GM19023 (cell line): ENCODE data around the gene SLC22A4.

Experiments used
- ATAC-seq: cut with Tn5 transposase; IDR thresholded peaks from one replicate; pipeline ENCODE4 v1.9.1; 2021; ENCODE audit warnings: mild to moderate bottlenecking, moderate library complexity; ENCODE audit not compliant: unreplicated experiment

SLC22A4 gene

DNA sequence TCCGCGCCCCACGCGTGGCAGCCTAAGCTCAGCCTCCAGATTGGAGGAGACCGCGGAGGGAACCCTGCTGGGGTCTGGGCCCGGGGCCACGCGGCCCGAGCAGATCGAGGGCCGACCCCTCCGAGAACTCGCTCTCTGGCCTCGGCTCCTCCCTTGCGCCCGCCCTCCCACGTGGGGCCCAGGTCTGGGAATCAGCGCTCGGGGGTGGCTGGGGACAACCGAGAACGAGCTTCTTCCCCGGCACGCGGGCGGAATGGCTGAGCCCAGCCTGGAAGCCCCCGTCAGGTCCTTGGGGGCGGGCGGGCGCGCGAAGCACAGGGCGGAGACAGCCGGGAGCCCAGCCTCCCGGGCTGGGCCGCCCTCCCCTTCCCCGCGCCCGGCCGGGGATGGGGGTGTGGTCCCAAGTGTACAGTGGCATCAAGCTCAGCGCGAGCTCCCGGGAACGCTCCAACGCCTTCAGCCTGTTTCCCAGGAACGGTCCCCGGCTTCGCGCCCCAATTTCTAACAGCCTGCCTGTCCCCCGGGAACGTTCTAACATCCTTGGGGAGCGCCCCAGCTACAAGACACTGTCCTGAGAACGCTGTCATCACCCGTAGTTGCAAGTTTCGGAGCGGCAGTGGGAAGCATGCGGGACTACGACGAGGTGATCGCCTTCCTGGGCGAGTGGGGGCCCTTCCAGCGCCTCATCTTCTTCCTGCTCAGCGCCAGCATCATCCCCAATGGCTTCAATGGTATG is at the start of gene SLC22A4:
TSS of gene SLC22A4 (plus strand) at position 403 of the 736 bp plus-strand sequence. CDS start at position 626, 223 bp downstream.
- peak; percentile 75 for ATAC-seq

DNA sequence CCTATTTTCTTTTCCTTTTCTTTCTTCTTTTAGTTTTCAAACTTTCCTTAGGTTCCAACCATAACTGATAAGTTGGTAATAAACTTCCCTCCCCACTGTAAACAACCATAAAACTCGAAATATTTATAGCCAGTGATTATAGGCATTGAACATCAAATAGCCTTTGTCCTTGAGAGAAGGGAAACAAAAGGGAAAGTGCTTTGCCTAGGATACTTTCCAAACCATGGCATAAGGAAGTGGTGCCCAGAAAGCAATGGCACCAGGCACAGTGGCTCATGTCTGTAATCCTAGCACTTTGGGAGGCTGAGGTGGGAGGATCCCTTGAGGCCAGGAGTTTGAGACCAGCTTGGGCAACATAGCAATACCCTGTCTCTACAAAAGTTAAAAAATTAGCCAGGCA is 48.6 kb upstream of the SLC22A4 start:
- ATAC-seq = no peak

DNA sequence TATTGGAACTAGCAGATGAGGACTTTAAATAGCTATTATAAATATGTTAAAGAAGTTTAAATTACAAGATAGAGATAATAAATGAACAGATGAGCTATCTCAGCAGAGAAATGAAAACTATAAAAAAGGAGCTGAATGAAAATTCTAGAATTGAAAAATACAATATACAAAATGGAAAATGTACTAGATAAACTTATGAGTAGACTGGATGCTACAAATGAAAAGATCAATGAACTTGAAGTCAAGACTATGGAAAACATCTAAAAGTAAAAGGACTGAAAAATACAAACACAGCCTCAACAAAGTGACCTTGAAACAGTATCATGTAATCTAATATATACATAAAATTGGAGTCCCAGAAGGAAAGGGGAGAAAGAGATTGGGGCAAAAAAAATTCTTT is 47.4 kb upstream of the SLC22A4 start:
- no peak for ATAC-seq

GRCh38 chr5:132250547-132250946 is 43.6 kb upstream of the SLC22A4 start:
- no peak for ATAC-seq

DNA sequence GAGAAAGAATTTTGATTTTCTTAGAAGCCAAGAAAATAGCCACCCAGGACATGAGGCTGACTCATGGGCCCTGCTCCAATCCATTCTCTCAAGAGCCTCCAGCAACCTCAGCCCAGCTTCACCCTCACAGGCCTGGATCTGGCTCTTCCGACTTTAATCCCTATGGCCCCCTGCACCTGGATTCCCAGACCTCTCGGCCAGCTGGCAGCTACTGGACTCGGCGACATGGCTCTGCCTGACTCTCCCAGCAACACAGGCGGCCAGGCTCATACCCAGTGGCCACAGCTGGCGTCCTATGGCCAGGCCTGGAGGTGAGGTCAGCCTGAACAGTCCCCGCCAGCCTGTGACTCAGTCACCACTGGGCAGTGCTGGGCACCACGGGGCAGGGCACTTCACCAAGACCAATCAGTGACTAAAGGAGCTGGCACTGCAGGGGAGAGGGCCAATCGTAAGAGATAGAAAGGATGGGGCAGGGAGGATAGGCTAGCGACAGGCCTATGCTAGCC is 42.9 kb upstream of the SLC22A4 start:
- no peak for ATAC-seq

DNA sequence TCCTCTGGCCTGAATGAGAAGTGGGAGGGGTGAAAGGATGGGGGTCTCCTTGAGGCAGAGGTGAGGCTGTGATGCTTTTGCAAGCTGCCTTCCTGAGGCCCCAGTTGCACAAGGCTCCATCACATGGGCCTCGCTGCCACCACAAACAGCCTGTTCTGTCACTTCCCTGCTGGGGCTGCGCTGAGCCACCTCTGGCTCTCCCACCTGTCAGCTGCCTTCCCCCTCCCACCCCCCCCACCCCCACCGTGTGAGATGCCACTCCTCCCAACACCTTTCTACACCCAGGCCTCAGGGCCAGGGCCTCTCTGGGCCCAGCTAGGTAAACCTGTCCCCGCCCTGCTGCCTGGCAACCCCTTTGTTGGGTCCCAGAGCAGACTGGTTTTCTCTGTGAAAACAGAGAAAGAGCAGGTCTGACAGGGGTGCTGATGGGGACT is 41.2 kb upstream of the SLC22A4 start:
- no peak for ATAC-seq

GRCh38 chr5:132253452-132254320 is 40.5 kb upstream of the SLC22A4 start:
- ATAC-seq = no peak

DNA sequence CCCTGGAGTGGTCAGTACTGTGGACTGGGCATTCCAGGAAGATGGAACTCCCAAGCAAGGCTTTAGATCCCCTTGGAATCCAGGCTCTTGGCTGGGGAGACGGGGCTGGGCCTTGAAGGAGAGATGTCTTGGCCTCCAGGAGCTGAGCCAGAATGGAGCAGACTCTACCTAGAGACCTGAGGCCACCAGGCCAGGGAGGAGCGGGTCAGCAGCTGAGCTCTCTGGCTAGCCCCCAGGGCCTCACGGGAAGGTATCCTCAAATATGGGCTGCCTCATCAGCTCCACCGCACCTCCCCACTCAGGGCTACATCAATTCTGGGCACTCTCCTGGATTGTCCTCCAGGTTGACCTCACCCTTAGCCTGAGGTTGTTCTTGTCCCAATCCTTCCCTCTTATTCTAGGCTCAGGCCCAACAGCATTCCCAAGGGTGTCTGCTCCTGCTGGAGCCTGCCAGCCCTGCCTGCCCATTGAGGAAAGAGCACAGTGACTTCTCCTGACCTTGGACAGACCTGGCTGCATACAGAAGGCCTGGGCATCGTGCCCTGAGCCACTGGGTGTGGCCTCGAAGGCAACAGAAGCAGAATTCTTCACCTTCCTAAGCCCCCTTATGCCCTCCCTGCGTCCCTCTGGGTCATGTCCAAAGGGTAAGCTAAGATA is 39.7 kb upstream of the SLC22A4 start:
- ATAC-seq = no peak

GRCh38 chr5:132256086-132256782 is 38.0 kb upstream of the SLC22A4 start:
- no peak for ATAC-seq

- ATAC-seq = no peak
Observed at GRCh38 chr5:132256783-132257130, 37.4 kb upstream of the SLC22A4 start.

- no peak for ATAC-seq
Observed at GRCh38 chr5:132257131-132258101, 36.8 kb upstream of the SLC22A4 start, which contains the start of gene PDLIM4. Gene PDLIM4, plus strand, starts transcription at chr5:132257696. Its CDS starts 39 bp downstream, at chr5:132257735.

DNA sequence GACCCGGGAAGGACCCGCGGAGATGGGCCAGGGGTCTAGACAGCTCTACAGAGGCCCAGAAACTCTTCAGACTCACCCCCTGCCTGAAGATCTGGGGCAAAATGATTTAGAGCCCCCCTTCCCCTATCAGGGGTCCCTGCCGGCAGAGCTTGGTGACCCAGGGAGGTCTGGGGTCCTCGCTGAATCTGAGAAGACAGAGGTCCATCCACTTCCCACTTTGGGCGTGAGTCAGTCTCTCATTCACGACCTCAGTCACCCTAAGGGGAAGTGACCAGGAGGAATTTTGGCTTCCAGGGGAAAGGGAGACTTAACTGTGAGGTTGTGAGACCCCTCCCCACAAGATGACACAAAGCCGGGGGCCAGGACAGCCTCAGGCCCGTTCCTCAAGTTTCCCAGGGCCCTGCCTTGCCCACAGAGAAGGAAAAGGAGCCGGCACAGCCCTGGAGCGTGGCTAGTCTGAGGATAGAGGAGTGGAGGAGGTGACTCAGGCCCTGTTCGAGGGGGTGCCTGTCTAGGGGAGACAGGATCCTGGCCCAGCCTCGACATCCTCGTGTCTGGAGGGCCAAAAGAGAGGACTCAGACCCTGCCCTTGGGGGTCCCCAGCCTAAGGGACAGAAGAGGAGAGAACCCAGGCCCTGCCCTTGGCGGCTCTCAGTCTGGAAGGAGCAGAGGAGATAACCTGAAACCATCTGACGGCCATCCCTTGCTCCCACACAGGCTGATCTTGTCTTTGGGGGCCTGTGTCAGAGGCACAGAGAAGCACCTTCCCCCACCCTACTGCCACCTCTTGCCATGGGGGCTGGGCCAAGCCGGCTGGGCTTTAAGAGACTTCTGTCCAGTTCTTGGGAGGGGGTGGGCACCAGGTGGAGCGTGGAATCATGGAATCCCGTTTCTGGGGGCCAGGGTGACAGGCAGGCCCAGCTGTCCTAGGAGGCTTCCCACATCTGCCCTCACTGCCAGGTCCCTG is 35.8 kb upstream of the SLC22A4 start:
- no peak for ATAC-seq

DNA sequence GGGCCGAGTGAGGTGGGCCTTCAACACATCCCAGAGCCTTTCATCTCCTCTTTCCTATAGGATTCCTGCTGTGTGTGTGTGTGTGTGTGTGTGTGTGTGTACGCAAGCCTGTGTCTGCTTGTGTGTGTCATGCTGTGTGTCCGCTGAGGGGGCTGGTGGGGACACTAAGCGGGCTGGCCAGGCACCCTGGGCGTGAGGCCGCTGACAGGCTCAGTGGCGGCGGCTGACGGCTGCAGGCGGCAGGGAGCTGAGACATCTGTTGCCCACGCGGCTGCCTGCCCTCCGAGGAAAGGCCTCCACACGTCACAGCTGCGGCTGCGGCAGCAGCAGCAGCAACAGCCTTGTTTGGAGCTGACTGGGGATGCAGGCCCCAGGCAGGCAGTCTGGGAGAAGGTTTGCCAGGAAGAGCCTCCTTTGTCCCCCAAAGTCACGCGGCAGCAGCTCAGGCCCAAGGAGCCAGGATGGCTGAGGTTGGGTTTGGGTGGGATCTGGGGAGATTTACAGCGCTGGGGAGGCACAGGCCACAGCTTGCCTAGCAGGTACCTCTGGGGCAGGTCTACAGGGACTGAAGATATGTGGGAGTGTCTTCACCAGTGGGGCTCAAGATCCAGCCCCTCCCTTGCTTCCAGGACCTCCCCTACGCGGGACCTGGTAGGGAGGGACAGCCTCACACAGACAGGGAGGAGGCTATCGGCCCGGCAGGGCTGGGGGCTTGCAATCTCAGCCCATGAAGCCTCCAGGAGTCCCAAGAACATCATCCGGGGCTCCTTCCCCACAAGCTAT is 34.9 kb upstream of the SLC22A4 start:
- ATAC-seq = no peak

GRCh38 chr5:132260051-132260450 is 34.1 kb upstream of the SLC22A4 start:
- no peak for ATAC-seq

DNA sequence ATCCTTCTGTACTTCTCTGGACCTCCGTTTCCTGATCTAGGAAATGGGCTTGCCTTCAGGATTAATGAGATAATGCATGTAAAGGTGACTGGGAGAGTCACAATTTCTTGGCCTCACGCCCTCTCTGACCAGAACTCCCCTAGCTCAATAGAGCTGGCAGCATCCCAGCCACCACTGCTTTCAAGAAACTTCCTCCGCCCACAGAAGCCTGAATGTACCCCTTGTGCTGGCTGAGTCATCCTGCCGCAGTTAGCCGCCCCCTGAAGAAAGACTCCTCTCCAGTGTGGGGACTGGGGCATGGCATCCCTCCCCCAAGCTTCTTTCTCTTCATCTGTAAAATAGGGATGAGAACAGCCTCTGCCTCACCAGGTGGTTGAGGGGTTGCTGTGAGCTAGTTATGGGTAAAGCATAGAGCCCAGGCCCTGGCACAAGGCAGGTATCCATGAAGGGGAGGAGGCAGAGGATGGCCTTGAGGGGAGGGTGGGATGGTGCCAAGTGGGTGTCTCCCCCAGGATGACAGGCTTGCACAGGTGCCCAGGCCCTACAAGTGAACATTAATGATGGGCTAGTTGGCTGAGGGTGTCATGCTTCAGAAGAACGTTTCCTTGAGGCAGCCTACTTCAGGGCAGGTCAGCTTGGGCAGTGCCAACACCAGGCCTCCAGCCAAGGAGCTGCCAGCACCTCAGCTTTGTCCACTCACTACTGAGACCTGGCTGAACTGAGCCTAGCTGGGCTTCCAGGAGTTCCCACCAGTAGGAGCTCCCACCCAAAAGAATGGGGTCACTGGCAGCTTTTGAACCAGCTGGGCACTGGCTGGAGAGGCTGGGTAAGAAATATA is 33.3 kb upstream of the SLC22A4 start:
- no peak for ATAC-seq
